GM19452 (cell line): ENCODE data around the gene PDE7B.

Experiments used
- ATAC-seq: cut with Tn5 transposase; IDR thresholded peaks from one replicate; pipeline ENCODE4 v1.9.1; 2021; ENCODE audit not compliant: unreplicated experiment

Gene PDE7B

GRCh38 chr6:136226027-136226673 lies 374.6 kb downstream of the PDE7B start:
- peak; percentile 71 for ATAC-seq

- ATAC-seq = peak; percentile 37
These were observed 375.3 kb downstream of the PDE7B start for GRCh38 chr6:136226674-136227377.

DNA sequence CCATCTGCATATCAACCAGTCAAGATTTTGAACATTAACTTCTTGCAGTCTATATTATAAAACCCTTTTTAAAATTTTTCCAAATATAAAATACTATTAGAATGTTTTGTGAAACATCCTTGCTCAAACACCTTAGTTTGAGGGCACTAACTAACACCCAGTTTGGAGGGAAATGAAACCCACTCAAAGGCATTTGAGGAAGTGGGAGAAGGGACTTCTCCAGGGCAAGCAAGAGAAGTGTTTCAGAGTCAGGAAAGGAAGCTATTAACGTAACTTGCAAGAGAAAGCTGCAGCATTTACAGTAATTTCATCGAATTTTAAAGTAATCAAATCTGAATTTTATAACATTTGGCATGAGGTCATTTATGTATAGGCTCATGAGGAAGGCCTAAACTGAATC lies 377.3 kb downstream of the PDE7B start:
- no peak for ATAC-seq

DNA sequence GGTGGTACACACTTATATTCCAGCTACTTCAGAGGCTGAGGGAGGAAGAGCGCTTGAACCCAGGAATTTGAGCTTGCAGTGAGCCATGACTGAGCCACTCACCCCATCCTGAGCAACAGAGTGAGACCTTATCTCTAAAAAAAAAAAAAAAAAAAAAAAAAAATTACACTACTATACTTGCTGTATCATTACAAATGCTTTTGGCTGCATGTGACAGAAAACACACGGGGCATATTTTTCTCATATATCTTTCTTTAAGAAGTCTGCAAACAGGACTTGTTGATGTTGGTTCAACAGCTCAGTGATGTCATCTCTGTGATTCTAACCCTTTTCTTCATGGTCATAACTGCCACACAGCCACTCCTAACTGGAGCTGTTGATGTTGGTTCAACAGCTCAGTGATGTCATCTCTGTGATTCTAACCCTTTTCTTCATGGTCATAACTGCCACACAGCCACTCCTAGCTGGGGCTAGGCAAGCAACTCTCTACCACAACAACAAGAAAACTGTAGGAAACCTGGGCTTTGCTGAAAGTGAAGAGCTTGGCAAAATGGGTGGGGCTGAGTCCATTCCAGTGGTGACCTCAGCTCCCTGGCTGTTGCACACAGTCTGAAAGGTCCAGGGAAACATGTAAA lies 378.8 kb downstream of the PDE7B start:
- no peak for ATAC-seq

DNA sequence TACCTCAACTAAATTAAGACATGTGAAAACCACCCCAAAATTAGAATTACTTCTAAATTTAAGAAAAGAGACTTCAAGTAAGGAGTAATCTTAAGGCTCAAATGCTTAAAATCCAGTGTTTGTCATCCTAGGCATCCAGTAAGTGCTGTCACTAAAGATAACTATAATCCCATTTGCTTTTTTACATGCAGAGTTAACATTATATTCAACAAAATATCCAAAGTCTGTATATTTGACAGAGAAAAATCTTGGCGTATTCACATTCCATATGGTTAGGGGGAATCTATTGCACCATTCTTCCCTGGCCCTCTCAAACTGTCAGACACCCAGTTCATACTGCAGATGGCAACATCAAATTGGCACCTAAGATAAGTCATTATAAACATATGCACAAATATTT lies 381.2 kb downstream of the PDE7B start:
- no peak for ATAC-seq

DNA sequence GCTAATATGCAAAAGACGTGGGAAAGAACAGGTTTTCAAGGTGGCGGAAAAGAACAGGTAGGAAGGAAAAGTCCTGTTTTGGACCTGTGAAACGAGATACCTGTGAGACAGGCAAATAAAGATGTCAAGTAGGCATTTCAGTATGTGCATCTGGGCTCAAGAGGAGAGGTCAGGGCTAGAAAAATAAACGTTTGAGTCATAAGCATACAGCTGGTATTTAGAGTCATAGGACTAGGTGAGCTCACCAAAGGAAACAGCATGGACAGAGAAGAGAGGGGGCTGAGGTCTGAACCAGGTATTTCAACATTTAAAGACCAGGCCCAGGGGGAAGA lies 383.7 kb downstream of the PDE7B start:
- ATAC-seq = no peak

DNA sequence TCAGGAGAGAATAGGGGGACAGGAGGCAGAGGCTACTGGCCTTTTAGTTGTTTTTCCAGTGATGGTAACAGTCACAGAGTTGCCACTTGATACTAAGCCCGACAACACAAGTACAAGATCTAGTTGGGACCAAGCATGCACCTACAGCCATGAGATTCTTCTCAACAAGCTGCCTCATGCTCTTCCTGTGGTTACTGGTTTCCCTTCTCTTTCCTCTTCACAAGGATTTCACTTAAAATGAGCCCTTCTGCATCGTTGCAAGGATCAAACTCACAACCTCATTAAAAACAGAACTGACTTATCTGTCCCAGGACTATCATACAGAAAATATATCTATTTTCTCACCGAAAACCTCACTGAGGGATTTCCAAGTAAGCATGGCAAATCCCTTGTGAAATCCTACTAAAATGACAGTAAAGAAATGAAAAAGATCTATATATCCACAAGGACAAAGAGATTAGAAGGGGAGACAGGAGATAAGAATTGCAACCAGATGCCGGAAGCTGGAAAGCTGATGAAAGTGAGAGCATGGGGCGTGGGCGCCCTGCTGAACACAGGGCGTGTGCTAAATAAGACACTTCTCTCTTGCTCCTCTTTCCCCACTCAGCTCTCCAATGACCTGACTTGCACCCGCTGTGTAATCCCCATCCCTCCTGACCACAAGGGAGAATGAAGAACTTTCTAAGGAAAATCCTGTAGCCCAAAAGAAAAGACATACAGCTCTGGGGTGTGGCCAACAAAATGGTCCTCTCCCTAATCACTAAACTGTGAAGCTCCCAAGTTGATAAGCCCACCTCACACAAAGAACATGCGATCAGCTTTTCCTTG lies 385.2 kb downstream of the PDE7B start:
- no peak for ATAC-seq

GRCh38 chr6:136244061-136244616 lies 392.6 kb downstream of the PDE7B start:
- no peak for ATAC-seq
